Smooth muscle cell (in vitro differentiated cells): ENCODE measurements around the gene KLHL21. TPM values are rescaled to one million over a fixed set of nuclear protein-coding genes. Genes with fewer than 3 reads are reported as not detected.

Experiments
- DNase-seq: peaks from one replicate; lab custom pipeline; 2025; ENCODE audit not compliant: unreplicated experiment; lab: John Stamatoyannopoulos, UW
- H2AFZ ChIP-seq: fragments of 200-600 bp; sonication (generic); 2 replicates; pipeline ENCODE4 v1.6.0; 2016; ENCODE audit warnings: antibody characterized with exemption, low read depth, mild to moderate bottlenecking
- H3F3A ChIP-seq: fragments of 200-600 bp; sonication (generic); 2 replicates; pipeline ENCODE4 v1.6.0; 2017; ENCODE audit warnings: antibody characterized with exemption, low read depth
- H3K27ac ChIP-seq: fragments of 200-600 bp; sonication (generic); 2 replicates; pipeline ENCODE4 v1.5.1; 2016; ENCODE audit warnings: low read depth, mild to moderate bottlenecking
- H3K27me3 ChIP-seq: fragments of 200-600 bp; sonication (generic); 2 replicates; pipeline ENCODE4 v1.6.1; 2016; ENCODE audit warnings: low read depth, mild to moderate bottlenecking
- H3K36me3 ChIP-seq: fragments of 200-600 bp; sonication (generic); 2 replicates; pipeline ENCODE4 v1.5.1; 2016; ENCODE audit warnings: low read depth
- H3K4me1 ChIP-seq: fragments of 200-600 bp; sonication (generic); 2 replicates; pipeline ENCODE4 v1.5.1; 2016; ENCODE audit warnings: low read depth
- H3K4me2 ChIP-seq: fragments of 200-600 bp; sonication (generic); 2 replicates; pipeline ENCODE4 v1.6.0; 2016; ENCODE audit warnings: mild to moderate bottlenecking
- H3K4me3 ChIP-seq: fragments of 200-600 bp; sonication (generic); 2 replicates; pipeline ENCODE4 v1.5.1; 2016; ENCODE audit warnings: mild to moderate bottlenecking
- H3K79me2 ChIP-seq: fragments of 200-600 bp; sonication (generic); 2 replicates; pipeline ENCODE4 v1.6.0; 2016; ENCODE audit warnings: low read depth, mild to moderate bottlenecking
- H3K9ac ChIP-seq: fragments of 200-600 bp; sonication (generic); 2 replicates; pipeline ENCODE4 v1.6.0; 2016; ENCODE audit warnings: low read depth
- H3K9me3 ChIP-seq: fragments of 200-600 bp; sonication (generic); replicated peaks from 2 replicates; pipeline ENCODE4 v1.5.1; 2016; ENCODE audit warnings: low read depth
- H4K20me1 ChIP-seq: fragments of 200-600 bp; sonication (generic); 2 replicates; pipeline ENCODE4 v1.6.0; 2016; ENCODE audit warnings: low read depth
- CTCF ChIP-seq: fragments of 200-600 bp; sonication (generic); IDR thresholded peaks from 2 replicates; pipeline ENCODE4 v1.5.1; 2017; ENCODE audit warnings: borderline replicate concordance, mild to moderate bottlenecking, antibody characterized with exemption; ENCODE audit not compliant: insufficient read depth, poor library complexity, severe bottlenecking
- WGBS: methylation state at CpG from one replicate; pipeline ENCODE4 v1.1.7; 2016; ENCODE audit warnings: low lambda C conversion rate; 5-methylcytosine and 5-hydroxymethylcytosine counted together
- polyA plus RNA-seq: library from polyadenylated mRNA; unstranded; fragments of >200 nt; fragmentation: Nextera tagmentation; extraction: Ambion mirVana; gene quantifications from 2 replicates; pipeline ENCODE4 v1.2.1, GENCODE V29; 2016
- small RNA-seq: library from RNA; depleted of rRNA; stranded (forward); fragments of <200 nt; gene quantifications from one replicate; pipeline ENCODE3, GENCODE V24; 2014
- total RNA-seq: library from RNA; depleted of rRNA; stranded (reverse); fragments of >200 nt; gene quantifications from 2 replicates; pipeline ENCODE4 v1.2.3, GENCODE V29; 2014

The KLHL21 gene
- total and polyA plus RNA-seq, 2 experiments from 2014 or later: 12.6 to 13.2 TPM

GRCh38 chr1:6544831-6545230 lies 57.8 kb downstream of the KLHL21 start:
- H3K36me3 ChIP-seq: peaks cover 9% of the 10 kb centered on the region
- H2AFZ ChIP-seq: no peak overlapping the region
- H3K27me3 ChIP-seq: no peaks in the 10 kb centered on the region
- no peak for TF ChIP-seq CTCF
- H3K9ac ChIP-seq: no peak overlapping the region
- H3K27ac ChIP-seq: no peak overlapping the region
- H3K79me2 ChIP-seq: no peaks in the 10 kb centered on the region
- 51% methylated on average over 3 of the region's 3 CpGs for WGBS
- no peaks in the 10 kb centered on the region for H3F3A ChIP-seq
- no peaks in the 10 kb centered on the region for H3K9me3 ChIP-seq
- H4K20me1 ChIP-seq: no peaks in the 10 kb centered on the region
- no peak for DNase-seq
- no peaks in the 10 kb centered on the region for H3K4me1 ChIP-seq
- no peak overlapping the region for H3K4me2 ChIP-seq
- no peak overlapping the region for H3K4me3 ChIP-seq

Small RNA genes within 50 kb of the gene (small RNA-seq; reads per million reads assigned to genes)
- gene RNU6-731P: not detected

Other genes with a start within 250 kb of the KLHL21 start
- gene ACOT7, start 209.1 kb downstream of the KLHL21 start, total RNA-seq: 16.4 and 19.5 TPM in 2 replicates
- gene ACOT7, start 209.1 kb downstream of the KLHL21 start, polyA plus RNA-seq: 53.6 and 53.8 TPM in 2 replicates
- gene HES2, start 182.9 kb downstream of the KLHL21 start, total RNA-seq: 4.6 and 5.6 TPM in 2 replicates
- 1.7 and 11.1 TPM in 2 replicates for gene HES2, start 182.9 kb downstream of the KLHL21 start, polyA plus RNA-seq
- gene ESPN, start 178.1 kb downstream of the KLHL21 start, total RNA-seq: not detected in 2 replicates
- 1.1 and 2.6 TPM in 2 replicates for gene ESPN, start 178.1 kb downstream of the KLHL21 start, polyA plus RNA-seq
- gene TNFRSF25, start 136.7 kb downstream of the KLHL21 start, total RNA-seq: 9.6 and 19.8 TPM in 2 replicates
- 10.1 and 17.7 TPM in 2 replicates for gene TNFRSF25, start 136.7 kb downstream of the KLHL21 start, polyA plus RNA-seq
- gene PLEKHG5, start 111.2 kb downstream of the KLHL21 start, total RNA-seq: 14.5 and 16.1 TPM in 2 replicates
- gene PLEKHG5, start 111.2 kb downstream of the KLHL21 start, polyA plus RNA-seq: 10.6 and 17.8 TPM in 2 replicates
- gene NOL9, start 48.4 kb downstream of the KLHL21 start, total RNA-seq: 12.0 and 16.8 TPM in 2 replicates
- 8.1 and 11.5 TPM in 2 replicates for gene NOL9, start 48.4 kb downstream of the KLHL21 start, polyA plus RNA-seq
- not detected in 2 replicates for gene TAS1R1, start 47.6 kb downstream of the KLHL21 start, total RNA-seq
- gene TAS1R1, start 47.6 kb downstream of the KLHL21 start, polyA plus RNA-seq: 0.27 TPM in 1 of 2 replicates, not detected in the other
- gene ZBTB48, start 22.9 kb downstream of the KLHL21 start, total RNA-seq: 9.7 and 26.4 TPM in 2 replicates
- gene ZBTB48, start 22.9 kb downstream of the KLHL21 start, polyA plus RNA-seq: 16.3 and 20.5 TPM in 2 replicates
- gene PHF13, start 10.9 kb upstream of the KLHL21 start, total RNA-seq: 10.2 and 10.4 TPM in 2 replicates
- gene PHF13, start 10.9 kb upstream of the KLHL21 start, polyA plus RNA-seq: 12.3 and 14.0 TPM in 2 replicates
- 10.5 and 14.2 TPM in 2 replicates for gene THAP3, start 22.0 kb upstream of the KLHL21 start, total RNA-seq
- 29.3 and 34.8 TPM in 2 replicates for gene THAP3, start 22.0 kb upstream of the KLHL21 start, polyA plus RNA-seq
- gene DNAJC11, start 98.9 kb upstream of the KLHL21 start, total RNA-seq: 25.5 and 34.2 TPM in 2 replicates
- 35.7 and 41.8 TPM in 2 replicates for gene DNAJC11, start 98.9 kb upstream of the KLHL21 start, polyA plus RNA-seq
- gene CAMTA1, start 182.6 kb upstream of the KLHL21 start, total RNA-seq: 127 and 145 TPM in 2 replicates
- 139 and 156 TPM in 2 replicates for gene CAMTA1, start 182.6 kb upstream of the KLHL21 start, polyA plus RNA-seq